Fibroblast of peridontal ligament (primary cell): ENCODE data around the gene EPHB3.

Experiments
- DNase-seq: peaks from one replicate; pipeline ENCODE4 v3.0.0-alpha.2; 2010; ENCODE audit errors: extremely low read depth

EPHB3 gene

DNA sequence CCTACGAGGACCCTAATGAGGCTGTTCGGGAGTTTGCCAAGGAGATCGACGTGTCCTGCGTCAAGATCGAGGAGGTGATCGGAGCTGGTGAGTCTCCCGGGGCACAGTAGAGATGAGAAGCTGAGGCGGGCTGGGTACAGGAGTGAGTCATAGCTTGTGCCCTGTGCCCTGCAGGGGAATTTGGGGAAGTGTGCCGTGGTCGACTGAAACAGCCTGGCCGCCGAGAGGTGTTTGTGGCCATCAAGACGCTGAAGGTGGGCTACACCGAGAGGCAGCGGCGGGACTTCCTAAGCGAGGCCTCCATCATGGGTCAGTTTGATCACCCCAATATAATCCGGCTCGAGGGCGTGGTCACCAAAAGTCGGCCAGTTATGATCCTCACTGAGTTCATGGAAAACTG is 17.9 kb downstream of the EPHB3 start:
- no peak for DNase-seq

DNA sequence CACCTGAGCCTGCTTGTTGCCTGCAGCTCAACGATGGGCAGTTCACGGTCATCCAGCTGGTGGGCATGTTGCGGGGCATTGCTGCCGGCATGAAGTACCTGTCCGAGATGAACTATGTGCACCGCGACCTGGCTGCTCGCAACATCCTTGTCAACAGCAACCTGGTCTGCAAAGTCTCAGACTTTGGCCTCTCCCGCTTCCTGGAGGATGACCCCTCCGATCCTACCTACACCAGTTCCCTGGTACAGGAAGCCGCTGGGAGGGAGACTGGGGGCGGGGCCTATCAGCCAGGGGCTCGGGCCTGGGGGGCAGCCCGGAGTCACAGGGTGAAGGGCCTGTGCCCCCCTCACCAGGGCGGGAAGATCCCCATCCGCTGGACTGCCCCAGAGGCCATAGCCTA is 18.8 kb downstream of the EPHB3 start:
- DNase-seq: no peak

DNA sequence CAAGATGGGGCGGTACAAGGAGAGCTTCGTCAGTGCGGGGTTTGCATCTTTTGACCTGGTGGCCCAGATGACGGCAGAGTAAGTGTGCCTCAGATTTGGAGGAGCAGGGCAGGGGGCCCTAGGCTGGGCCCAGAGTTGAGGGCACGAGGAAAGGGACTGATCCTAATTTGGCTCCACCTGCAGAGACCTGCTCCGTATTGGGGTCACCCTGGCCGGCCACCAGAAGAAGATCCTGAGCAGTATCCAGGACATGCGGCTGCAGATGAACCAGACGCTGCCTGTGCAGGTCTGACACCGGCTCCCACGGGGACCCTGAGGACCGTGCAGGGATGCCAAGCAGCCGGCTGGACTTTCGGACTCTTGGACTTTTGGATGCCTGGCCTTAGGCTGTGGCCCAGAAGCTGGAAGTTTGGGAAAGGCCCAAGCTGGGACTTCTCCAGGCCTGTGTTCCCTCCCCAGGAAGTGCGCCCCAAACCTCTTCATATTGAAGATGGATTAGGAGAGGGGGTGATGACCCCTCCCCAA is 19.8 kb downstream of the EPHB3 start:
- DNase-seq: no peak

DNA sequence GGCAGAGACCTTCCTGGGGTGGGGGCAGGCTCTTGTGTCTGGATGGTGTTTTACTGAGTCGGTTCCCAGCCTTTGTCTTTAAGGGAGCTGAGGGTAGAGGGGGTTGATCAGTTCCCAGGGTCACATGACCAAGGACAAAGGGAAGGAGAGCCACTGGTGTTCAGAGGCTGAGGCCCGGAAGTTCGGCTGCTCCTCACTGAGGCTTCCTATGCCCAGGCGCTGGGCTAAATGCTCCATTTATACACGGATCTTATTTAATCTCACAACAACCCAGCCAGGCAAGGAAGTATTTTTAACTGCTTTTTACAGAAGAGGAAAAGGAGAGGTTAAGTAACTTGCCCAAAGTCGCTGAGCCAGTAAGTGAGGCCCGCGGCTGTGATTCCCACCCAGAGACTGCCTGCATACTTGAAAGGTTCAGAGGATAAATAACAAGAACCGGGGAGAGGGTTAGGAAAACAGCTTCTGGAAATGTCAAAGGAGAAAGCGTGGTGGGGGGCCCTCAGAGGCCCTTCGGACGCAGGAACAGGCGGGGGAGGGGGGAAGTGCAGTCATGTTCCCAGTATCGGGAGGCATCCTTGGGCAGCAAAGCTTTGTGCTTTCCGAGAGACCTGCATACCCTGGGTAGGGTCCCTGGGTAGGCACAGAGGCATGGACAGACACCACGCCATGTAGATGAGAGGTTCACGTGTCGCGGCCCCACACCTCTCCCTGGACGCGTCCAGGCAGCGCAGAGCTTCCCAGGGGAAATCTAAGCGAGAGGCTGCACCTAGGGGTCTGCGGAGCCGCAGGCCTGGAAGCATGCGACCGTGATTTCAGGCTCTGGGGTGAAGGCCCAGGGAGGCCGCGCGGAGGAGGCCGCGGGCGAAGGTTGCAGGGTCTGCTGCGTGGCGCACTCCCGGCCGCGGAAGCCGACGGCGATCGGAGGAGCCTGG is 21.3 kb downstream of the EPHB3 start:
- peak; percentile 71 for DNase-seq

DNA sequence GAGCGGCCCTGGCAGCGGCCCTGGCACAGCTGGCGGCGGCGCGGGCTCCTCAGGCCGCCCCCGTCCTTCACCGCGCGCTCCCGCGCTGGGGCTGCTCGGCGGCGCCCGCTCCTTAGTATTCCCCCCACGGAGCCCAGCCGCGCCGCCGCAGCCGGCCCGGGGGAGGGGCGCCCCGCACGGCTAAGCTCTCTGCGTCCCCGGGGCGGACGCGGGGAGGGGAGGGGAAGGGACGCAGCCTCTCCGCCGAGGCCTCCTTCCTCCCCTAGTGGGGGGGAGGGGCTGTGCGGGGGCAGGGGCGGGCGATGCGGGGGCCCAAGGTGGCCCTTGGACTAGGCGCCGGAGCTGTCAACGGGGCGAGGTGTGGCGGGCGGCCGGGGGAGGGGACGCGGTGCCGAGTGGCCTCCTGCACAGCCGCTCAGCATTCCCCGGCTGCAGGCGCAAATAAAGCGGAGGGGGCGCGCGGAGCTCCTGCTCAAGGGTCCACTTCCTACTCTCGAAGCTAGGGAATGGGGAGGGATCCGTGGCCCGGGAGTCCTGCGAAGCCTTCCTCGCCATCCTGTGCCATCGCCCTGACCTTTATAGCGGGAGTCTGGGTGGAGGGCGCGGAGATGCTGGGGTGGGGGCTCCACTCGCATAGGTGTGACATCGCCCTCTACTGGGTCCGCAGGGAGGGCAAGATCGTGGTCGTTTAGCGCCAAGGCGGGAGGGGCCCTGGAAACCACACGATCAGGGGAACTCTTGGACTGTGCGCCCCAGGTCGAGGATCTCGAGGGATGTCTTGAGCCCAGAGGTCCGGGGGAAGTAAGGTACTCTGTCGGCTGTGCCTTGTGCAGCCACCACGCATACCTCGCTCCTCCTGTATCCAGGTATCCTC is 22.2 kb downstream of the EPHB3 start:
- DNase-seq: no peak

DNA sequence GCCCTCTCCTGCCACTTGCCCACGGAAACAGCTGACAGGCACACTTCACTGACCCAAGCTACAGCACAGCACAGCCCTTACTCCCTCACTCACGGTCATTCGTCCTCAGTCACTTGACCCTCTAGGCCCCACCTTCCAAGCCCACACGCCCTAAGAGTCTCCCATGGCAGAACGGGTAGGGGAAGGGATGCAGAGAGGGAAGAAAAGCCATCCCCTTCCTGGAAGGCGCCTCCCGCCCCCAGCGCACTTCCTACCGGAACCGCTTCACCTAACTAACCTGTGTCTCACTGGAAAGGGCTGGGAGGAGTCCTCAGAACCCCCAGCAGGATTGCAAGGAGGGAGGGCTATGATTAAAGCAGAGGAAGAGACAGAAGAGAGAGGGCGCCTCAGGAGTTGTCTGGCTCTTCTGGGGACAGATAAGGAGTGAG is 22.9 kb downstream of the EPHB3 start:
- no peak for DNase-seq

DNA sequence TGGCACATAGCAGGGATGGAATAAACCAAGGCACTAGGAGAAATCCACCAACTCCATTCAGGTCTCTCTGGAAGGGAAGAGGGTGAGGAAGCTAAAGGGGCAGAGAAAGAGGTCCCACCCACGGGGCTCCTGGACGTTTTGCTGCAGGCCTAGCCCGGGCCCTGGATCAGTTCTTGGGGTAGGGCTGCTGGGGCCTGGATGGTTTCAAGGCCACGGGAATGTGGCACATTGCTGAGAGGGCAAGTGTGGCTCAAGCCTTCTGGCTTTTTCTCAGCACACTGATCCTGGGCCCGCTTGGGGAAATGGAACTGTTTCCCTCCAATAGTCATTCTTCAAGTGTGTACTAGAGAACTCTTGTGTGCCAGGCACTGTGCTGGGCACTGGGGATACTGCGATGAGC is 24.0 kb downstream of the EPHB3 start:
- no peak for DNase-seq

DNA sequence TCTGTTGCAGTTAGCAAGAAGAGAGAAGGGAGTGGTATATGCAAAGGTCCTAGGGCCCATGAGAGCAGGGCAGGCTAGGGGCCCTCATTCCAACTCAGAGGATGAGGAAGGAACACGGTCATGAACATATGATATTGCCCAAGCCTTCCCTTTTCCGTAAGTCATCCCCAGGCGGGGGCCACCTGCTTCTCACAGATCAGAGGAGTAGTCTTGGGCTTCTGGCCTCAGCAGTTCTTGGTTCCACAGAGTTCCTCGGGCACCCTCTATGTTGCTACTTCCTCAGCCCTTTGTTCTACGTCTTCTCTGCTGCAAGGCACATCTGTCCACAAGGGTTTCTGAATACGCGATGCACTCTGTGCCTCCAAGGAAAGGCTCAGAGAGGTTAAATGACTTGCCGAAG is 25.3 kb downstream of the EPHB3 start:
- DNase-seq: no peak

DNA sequence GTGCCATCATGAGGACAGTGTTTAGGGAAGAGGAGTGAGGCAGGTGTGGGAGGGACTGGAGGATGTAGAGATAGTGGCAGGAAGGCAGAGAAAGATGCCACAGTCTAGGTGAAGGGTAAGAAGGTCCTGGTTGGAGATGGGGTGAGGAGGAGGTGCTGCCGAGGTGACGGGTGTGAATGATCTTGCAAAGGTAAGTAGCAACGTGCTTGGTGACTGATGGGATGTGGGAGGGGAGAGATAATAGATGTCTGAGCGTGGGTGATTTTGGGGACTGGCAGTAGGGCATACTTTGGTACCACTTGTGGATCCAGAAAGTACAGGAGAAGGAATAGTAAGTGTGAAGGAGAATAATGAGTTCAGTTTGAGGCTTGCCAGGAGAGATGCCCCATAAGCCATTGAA is 27.2 kb downstream of the EPHB3 start:
- no peak for DNase-seq

DNA sequence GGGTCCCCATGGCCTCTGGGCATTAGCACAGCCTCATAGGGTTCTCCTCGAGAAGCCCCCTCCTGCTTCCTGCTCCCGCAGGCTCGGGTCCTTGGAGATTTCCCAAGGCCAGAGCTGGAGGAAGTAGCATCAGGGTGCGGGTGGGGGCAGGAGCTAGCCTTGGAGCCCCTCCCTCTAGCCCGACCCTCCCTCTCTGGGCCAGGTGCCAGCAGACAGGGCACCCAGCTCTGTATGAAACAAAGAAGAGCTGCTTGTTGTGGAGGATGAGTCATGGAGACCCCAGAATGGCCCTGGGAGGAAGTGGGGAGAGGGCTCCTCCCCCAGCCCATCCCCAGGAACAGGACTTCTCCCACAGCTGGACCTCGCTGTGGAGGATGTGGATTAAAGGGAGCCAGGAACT is 29.2 kb downstream of the EPHB3 start:
- no peak for DNase-seq

DNA sequence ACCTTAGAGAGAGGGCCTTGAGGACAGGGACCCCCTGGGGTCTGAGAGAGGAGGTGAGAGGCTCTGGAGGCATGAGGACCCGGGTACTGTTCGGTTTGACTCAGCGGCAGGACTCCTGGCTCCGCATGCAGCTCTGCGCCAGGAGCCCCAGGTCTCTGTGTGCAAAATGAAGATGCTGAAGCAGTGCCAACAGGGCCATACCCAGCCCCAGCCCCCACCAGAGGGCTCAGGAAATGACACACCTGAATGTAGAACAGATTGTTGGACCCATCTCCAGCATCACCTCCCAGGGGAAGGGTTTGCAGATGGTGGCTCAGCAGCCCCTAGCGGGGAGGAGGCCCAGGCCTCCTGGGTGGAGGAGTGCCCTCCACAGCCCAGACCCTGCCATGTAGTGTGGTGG is 30.2 kb downstream of the EPHB3 start:
- DNase-seq: no peak

DNA sequence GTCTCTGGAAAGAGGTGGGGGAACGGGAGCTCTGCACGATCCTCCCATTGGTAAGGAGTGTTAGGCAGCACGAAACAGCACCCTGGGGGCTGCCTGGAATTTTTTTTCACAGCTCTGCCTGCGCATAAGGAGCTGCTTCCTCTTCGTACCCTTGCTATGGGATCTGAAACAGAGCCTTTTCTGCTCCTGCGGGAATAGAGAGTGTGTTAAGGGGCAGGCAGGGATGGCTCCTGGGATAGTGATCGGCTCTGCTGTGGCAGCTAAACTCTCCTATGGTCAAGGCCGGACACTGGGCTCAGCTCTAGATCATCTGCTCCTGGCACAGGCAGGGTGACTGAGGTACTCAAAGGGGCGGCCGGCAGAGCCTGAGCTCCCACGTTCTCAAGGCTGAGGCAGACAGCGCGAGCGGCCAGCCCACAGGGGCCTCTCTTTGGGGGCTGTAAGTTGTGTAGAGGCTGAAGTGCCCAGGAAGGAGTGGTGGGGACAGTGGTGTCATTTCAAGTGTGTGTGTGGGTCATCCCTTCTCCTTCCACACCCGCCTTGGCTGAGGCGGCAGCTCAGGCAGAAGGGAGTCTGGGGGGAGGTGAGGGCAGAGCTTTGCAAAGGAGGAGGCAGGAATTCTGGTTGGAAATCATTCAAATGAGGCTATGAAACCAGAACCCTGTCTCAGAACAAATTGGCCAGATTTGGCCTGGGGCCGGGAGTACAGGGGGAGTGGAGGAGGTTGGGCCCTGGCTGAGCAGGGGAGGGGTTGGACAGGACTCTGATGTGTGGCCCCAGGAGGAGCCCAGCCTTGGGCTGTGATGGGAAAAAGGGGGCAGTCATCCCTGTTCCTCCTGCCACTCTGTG is 31.0 kb downstream of the EPHB3 start:
- DNase-seq: peak; percentile 52

DNA sequence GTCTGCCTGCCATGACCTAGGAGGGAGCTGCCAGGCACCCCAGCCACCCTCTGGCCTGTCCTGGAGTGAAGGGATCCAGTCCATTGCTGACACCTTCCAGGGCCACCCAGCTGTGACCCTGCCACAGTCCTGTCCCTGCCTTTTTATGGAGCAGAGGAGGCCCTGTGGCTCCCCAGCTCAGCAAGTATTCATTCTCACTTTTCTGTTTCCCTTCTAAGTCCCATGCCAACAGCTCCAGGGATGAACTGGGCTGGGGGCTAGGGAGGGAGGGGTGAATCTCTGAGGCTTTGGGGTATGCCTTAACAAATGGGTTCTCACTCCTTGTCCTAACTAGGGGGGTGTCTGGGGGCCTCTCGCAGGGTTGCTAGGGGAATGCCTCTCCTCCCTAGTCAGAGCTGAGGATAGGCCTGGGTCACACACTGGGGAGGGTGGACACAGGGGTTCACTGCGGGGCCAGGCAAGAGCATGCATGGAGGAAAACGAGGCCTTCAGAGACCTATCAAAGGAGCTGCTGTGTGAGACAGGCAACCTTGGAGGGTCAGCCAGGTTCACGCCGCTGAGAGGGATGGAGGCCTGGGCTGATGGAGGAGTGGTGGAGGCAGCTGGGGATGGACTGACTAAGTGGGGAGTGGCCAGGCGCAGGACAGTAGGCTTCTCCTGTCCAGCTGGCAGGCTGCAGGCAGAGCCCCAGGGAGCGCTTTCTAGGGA is 31.8 kb downstream of the EPHB3 start:
- no peak for DNase-seq

DNA sequence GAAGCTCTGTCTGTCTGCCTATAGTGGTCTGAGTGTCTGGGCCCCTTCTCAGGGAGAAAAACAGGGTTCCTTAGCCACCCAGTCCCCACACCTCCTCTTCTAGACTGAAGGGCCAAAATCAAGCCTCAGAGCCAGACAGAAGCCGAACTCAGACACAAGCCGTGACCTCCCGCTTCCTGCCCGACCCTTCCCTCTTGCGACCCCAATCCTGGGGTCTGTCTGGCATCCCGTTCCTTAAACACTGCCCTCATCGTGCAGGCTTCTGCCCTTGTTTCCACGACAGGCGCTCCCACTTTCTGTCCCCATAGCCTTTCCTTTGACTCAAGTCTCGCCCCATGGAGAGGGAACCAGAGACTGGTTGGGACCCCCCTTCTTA is 32.3 kb downstream of the EPHB3 start:
- no peak for DNase-seq

DNA sequence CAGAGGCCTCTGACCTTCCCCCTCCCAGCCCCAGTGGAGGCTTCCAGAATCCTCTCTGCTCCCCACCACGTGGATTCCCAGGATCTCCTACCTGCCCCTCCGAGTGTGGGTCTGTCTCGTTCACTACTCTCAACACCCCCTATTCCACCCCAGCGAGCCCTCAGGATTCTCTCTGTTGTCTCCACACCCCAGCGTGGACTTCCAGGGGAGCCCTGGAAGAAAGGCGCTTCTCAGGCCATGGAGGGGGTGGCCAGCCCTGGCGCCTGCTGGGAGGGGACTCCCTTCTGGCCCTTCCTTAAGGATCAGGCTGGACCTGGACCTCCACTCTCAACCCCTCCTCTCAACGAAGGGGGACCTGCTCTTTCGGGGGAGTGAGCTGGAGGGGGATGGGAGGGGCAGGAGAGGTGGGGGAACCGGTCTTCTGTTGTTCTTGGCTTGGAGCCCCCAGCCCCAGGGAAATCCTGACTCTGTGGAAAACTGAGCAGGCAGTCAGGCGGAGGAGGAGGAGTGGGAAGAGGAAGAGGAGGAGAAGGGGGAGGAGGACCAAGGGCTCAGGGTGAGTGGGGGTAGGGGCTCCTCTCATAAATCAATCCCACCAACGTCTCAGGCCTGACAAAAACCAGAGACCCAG is 32.9 kb downstream of the EPHB3 start:
- no peak for DNase-seq

DNA sequence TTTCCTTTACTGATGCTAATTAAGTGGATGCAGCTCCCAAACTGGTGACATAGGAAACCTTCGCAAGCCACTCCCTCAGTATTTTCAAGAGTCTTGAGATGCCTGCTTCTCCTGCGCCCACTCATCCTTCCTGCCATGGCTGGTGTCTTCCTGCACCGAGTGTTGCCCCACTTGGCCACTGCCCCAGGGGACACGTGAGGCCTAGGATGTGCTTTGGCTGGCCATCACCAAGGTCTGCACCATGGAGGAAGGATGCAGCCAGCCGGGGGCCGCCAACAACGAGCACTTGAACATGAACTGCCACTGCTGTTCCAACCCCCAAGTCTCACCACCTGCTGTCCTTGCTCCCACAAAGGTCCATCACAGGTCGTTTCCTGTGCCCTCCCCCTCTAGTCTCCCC is 34.1 kb downstream of the EPHB3 start:
- DNase-seq: no peak

DNA sequence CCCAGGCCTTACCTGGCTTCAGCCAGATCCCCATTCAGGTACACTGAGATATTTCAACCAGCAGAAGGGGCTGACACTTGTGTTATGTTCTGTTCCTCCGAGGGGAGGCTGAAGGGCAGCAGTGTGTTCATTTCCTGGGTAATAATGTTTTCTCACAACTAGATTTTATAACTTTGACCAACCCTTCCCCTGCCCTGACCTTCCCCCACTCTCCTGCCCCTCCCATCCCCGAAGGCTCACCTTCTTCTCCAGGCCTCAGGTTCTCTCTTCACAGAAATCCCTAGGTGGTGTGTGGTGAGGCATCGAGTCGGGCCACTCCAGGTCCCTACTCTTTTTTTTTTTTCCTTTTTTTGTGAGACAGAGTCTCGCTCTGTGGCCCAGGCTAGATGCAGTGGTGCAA is 34.6 kb downstream of the EPHB3 start:
- DNase-seq: no peak

DNA sequence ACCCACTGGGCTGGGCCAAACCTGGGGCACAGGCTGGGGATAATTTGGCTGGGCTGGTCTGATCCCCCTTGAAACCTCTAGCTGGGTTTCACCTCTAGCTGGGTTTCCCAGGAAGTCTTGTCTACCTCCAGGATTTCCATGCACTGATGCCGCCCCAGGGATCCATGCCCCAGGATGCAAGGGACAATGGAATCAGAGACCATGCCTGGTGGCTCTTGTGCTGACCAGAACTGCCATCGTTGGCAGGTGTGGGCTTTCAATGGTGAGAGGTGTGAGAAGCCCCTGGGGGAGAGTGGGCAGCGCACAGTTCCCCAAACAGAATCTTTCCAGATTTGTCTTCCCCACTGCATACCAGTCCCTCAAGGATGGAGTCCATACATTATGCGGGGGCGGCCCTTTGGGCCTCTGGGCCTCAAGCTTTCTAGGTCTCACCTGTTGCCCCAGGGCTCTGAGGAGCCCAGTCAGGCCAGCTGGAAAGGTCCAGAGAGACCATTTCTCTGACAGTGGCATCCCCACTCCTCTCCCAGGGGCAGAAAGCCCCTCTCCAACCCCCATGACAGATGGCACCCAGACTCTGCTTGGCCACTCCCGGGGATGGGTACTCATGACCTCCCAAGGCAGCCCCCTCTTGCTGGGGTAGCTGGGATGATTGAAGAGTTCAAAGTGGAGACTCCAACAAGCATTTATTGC is 35.4 kb downstream of the EPHB3 start:
- no peak for DNase-seq

DNA sequence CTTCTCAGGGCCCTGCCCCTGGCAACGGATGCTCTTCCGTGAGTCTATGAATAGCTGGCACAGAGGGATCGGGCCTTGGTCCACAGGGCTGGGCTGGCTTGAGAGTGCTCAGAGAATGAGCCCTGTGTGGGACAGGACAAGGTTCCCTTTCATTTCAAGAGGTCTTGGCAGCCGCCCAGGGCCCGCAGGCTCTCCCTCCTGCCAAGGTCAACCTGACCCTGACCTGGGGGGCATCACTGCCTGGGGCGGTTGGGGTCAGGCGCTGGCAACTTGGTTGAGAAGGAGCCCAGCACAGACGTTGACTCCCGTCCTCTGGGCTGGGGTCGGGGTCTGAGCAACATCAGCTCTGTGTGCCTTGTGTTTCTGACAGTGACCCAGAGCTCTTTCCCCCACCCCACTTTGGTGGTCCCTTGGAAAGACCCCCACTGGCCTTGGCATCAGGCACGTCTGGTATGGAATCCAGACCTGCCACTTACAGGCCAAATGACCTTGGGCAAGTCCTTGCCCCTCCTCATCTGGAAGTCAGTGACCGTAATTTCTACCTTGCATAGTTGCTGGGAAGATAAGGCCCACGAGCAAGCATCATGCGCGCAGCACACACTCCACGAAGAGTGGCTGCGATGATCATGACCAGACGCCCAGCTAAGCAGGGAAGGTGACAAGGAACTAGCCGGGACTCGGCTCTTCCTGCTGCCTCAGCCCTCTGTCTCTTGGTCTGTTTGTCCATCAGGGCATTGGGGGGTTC is 36.4 kb downstream of the EPHB3 start:
- no peak for DNase-seq
